PC-3 (cell line): ENCODE results near the gene CFAP97D1.

Source experiments
- EZH2 ChIP-seq: fragments of 300-600 bp; sonication (generic); IDR thresholded peaks from one replicate; pipeline ENCODE4 v1.6.1; 2017; ENCODE audit warnings: antibody characterized with exemption, mild to moderate bottlenecking, low read length; ENCODE audit not compliant: unreplicated experiment
- TF ChIP-seq, protein P1 (sequence below): fragments of 300-600 bp; sonication (generic); conservative IDR thresholded peaks from 2 replicates; pipeline ENCODE4 v1.5.1; 2017; ENCODE audit warnings: antibody characterized with exemption, low read depth, mild to moderate bottlenecking, low read length

DNA sequence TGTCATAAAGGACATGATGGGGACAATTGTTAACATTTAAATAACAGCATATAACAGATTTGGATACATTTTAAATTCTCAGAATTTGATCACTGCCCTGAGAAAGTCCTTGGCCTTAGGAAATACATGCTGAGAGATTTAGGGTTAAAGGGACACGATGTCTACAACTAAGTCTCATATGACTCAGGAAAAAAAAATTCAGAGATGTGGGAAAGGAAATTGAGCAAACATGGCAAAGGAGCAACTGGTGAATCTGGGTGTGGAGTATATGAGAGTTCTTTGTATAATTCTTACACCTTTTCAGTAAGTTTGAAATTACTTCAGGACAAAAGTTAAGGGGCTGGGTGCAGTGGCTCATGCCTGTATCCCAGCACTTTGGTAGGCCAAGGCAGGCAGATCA lies 34.5 kb downstream of the CFAP97D1 start:
- TF ChIP-seq, protein P1, sequence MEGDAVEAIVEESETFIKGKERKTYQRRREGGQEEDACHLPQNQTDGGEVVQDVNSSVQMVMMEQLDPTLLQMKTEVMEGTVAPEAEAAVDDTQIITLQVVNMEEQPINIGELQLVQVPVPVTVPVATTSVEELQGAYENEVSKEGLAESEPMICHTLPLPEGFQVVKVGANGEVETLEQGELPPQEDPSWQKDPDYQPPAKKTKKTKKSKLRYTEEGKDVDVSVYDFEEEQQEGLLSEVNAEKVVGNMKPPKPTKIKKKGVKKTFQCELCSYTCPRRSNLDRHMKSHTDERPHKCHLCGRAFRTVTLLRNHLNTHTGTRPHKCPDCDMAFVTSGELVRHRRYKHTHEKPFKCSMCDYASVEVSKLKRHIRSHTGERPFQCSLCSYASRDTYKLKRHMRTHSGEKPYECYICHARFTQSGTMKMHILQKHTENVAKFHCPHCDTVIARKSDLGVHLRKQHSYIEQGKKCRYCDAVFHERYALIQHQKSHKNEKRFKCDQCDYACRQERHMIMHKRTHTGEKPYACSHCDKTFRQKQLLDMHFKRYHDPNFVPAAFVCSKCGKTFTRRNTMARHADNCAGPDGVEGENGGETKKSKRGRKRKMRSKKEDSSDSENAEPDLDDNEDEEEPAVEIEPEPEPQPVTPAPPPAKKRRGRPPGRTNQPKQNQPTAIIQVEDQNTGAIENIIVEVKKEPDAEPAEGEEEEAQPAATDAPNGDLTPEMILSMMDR: no peak
- no peak for TF ChIP-seq EZH2
